Esophagus squamous epithelium (tissue), 4 donors: Measurements from ENCODE around the gene ANKRD44.

ENCODE experiments used
- POLR2A ChIP-seq, 4 donors: fragments of 450-650 bp; IDR thresholded peaks; one replicate each; pipeline ENCODE4 v1.6.1; 2017; ENCODE audit warnings: antibody characterized with exemption in 4 of 4, mild to moderate bottlenecking in 4 of 4, moderate library complexity in 3 of 4
- TF ChIP-seq, protein P1 (sequence below), 6 experiments: fragments of 450-650 bp in 4 of 6; fragments of 200-600 bp in 2 of 6; sonication (generic) in 2 of 6; IDR thresholded peaks; one replicate each; pipeline ENCODE4 v1.5.1; 2016 to 2019; ENCODE audit warnings: antibody characterized with exemption in 6 of 6, mild to moderate bottlenecking in 4 of 6, moderate library complexity in 4 of 6

DNA sequence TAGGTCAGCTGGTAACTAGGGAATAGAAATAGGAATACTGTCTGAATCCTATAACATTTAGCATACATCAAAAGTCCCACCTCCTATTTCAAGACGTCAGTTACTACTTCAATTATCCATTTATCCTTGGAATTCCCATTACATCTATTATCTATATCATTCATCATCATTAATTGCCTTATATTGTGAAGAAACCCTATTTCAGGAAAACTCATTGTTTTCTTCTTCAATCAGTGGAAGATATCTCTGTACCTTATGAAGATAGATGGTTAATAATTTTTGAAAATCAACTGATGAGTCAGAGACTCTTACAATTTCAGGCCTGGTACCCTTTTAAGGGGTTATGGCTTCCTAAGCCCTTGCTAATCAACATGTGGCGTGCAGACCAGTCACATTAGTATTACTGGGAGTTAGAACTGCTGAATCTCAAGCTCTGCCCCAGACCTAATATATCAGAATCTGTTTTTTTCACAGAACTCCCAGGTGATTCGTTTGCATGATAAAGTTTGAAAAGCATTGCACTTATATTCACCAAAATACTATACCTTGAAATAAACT is 314.7 kb downstream of the ANKRD44 start:
- TF ChIP-seq, protein P1, sequence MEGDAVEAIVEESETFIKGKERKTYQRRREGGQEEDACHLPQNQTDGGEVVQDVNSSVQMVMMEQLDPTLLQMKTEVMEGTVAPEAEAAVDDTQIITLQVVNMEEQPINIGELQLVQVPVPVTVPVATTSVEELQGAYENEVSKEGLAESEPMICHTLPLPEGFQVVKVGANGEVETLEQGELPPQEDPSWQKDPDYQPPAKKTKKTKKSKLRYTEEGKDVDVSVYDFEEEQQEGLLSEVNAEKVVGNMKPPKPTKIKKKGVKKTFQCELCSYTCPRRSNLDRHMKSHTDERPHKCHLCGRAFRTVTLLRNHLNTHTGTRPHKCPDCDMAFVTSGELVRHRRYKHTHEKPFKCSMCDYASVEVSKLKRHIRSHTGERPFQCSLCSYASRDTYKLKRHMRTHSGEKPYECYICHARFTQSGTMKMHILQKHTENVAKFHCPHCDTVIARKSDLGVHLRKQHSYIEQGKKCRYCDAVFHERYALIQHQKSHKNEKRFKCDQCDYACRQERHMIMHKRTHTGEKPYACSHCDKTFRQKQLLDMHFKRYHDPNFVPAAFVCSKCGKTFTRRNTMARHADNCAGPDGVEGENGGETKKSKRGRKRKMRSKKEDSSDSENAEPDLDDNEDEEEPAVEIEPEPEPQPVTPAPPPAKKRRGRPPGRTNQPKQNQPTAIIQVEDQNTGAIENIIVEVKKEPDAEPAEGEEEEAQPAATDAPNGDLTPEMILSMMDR (IDR thresholded peaks at IDR 0.05): no peak
- no peak for TF ChIP-seq POLR2A (IDR thresholded peaks at IDR 0.05)
